HG03460 (cell line): ENCODE measurements around the gene PTPRK.

ENCODE experiments used
- ATAC-seq: cut with Tn5 transposase; IDR thresholded peaks from one replicate; pipeline ENCODE4 v1.9.1; 2021; ENCODE audit not compliant: unreplicated experiment

Gene PTPRK

DNA sequence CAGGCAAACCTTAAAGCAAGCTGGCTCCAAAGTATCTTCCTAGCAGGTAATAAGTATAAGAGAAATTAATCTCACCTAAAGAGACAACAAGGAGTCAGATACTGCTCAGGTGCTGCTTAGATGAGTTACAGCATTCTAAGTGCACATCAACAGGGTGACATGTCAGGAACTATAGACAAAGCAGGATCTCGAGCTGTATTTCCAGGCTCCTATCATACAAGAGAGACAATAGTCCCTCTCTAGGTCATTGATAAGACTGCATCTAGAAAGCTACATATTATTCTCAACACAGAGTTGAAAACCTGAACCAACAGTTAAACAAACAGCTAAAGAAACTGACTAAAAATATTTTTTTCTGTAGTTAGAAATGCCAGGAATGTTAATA lies 3.9 kb downstream of the PTPRK start:
- ATAC-seq, result no peak

DNA sequence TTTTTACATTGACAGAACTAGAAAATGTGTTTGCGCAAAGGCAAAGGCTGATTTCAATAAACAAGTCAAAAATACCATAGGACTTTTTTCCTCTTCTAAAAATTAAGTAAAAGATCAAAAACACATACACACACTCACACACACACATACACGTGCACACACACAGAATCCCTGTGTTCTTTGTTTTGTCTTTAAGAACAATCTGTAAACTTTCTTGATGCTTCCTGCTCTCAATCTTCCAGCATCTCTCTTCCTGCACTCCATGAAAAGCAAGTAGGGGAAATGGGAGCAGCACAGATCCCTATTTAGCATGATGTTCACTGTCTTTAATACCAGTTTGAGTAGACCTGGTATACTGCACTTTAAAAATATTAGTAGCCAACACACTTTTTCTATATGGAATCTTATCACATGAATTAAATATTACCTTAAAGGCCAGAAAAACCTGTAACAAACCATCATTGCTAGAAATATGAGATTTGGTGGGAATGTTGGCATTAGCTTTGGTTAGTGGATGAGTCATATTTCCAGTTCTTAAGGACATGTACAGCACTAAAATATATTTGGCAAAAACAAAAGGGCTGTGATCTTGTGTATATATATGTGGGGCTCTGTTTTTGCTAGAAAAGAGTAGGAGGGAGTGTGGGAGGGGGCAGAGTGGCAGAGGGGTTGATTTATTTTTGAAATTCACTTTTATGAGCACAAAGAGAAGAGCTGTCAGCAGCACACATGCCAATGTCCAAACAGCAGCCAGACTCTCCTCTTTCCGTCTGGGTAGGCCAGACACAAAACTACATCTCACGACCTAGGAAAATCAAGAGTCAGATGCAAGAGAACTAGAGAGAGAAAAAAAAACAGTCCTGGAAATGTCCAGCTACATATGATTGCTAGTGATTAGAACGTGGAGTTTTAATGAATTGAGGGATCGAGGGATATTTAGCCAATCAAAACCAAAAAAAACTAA lies 4.6 kb downstream of the PTPRK start:
- no peak for ATAC-seq

- ATAC-seq, result no peak
These were observed 6.5 kb downstream of the PTPRK start for GRCh38 chr6:128513878-128514277.

- ATAC-seq, result no peak
These were observed 8.1 kb downstream of the PTPRK start for GRCh38 chr6:128512296-128512695.

GRCh38 chr6:128511506-128511905 lies 8.9 kb downstream of the PTPRK start:
- peak; percentile 79 for ATAC-seq

GRCh38 chr6:128509709-128510108 lies 10.7 kb downstream of the PTPRK start:
- ATAC-seq, result no peak

DNA sequence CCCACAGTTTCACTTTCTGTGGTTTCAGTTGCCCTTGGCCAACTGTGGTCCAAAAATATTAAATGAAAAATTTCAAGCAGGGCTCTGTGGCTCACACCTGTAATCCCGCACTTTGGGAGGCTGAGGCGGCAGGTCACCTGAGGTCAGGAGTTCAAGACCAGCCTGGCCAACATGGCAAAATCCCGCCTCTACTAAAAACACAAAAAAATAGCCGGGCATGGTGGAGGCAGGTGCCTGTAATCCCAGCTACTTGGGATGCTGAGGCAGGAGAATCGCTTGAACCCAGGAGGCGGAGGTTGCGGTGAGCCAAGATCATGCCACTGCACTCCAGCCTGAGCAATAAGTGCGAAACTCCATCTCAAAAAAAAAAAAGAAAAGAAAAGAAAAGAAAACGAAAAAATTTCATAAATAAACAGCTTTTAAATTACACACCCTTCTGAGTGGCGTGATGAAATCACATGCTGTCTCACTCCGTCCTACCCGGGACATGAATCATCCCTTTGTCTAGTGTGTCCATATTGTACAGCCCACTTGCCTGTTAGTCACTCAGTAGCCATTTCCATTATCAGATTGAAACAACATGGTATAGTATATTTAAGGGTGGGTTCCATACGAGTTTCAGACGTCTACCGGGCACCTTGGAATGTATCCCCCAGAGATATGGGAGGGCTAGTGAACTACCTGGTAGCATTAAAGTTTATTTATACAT lies 11.7 kb downstream of the PTPRK start:
- no peak for ATAC-seq

GRCh38 chr6:128507337-128508310 lies 12.8 kb downstream of the PTPRK start:
- no peak for ATAC-seq

DNA sequence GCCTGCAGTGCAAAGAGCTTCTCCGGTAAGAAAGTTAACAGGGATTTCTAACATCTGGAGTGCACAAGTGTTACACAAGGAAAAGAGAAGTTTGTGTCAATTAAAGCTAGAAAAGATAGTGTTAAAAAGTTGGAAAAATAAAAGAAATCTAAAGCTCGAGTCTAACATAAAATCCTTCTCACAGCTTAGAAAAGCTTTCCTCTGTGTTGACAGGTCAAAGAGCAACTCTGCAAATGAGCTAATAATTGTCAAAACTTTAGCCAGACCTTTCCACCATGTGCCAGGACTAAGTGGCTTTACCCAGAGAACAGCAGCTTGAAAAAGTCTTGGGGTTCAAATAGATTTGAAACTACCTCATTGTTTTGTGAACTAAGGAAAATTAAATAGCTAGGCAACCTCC lies 14.8 kb downstream of the PTPRK start:
- no peak for ATAC-seq

DNA sequence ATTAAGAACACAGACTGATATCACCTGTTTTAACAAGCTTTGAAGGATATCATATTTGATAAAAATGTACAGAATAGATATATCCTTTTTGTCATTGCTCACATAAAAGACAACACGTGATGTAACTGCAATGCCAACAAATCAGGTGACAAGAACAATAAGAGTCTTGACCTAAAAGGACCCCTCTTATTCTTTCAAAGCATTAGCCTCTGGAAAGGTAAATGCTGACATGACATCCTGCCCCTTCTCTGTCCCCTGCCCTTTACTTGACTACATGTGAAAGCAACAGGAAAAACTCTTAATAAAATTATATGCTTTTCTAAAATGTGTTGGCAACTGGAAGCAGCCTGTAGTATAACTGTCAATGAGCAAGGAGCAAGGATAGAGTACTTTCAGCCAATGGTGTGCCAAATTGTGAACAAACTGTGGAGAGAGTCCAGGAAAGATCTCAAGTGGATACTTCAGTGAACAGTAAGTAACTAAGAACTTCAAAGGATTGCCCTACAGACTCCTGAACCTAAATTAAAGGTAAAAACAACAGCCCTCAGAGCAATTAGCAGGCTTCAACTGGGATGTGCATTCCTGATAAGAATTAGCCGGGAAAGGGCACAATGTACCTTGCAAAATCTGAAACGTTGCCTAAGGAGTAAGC lies 16.3 kb downstream of the PTPRK start:
- no peak for ATAC-seq

- no peak for ATAC-seq
These were observed 19.4 kb downstream of the PTPRK start for GRCh38 chr6:128500749-128501600.

- ATAC-seq, result no peak
These were observed 20.4 kb downstream of the PTPRK start for GRCh38 chr6:128500014-128500413.

DNA sequence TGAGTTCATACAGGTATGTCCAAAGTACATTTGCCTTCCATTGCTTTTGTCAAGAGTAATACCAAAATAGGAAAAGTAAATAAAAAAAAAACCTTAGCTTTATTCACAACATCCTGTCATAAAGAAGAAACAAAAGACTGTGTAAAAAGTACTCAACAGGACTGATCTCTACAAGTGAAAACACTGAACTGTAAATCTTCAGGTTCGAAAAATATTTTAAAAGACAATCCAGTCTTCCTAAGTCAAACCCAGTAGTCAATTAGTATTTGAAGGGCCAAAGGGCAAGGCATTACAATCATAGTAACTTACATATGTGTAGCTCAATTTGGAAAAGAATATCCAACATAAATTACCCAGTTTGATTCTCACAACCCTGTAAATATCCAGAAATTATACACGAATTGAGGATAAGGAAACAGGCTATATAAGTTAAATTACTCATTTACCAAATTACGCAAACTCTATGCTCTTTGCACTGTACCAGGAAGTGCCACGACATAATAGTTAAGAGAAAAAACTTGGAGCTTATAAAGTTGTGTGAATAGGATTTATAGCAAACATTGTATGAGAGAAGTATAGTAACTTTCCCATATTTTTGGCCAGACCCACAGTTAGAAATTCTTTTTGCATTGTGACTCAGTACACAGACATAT lies 21.2 kb downstream of the PTPRK start:
- no peak for ATAC-seq

DNA sequence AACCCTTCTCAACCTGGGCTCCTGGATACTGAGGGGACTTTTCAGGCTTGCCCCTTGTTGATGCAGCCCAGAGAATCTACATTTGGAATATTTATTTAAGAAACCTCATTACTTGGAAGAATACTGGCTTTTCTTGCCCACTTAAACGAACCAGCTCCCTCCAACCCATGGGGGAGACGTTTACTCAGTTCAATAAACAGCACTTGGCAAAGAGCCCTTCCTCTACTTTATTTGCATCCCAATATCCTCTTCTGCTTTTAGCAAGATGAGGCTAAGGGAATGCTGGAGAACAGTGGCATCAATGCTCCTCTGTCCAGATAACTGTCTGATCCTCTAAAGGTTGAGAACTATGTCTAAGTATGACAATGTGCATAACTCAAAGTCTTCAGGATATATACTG lies 22.2 kb downstream of the PTPRK start:
- no peak for ATAC-seq

DNA sequence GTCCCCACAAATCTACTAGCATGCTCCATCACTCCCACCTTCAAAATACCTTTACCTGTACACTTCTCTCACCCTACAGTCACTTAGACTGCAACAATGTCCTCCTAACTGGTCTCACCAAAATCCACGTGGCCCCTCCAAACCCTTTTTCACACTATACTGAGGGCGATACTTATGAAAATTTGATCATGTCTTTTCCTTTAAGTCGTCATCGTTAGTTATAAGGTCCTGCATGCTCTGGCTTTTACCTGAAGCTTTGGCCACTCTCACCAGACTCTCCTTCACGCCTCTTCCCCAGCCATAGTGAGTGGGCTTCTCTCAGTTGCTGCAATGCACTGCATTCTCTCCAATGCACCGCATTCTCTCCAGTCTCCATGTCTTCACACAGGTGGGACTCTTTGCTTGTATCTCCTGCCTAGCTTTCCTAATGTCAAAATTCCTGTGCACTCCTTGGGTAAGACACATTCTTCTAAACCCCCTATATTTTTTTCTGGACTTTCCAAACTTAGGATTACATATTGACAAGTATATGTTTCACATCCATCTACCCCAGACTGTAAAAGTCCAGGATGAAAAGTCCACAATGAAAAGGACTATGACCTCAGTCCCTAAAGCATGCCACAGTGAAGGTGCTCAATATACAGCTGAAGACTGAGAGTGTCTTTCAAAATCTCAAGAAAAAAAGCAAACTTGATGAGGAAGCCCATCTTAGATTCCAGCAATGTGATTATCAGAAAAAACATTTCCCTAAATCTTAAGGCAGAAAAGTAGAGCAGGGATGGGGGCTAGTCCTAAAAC lies 24.7 kb downstream of the PTPRK start:
- ATAC-seq, result no peak

DNA sequence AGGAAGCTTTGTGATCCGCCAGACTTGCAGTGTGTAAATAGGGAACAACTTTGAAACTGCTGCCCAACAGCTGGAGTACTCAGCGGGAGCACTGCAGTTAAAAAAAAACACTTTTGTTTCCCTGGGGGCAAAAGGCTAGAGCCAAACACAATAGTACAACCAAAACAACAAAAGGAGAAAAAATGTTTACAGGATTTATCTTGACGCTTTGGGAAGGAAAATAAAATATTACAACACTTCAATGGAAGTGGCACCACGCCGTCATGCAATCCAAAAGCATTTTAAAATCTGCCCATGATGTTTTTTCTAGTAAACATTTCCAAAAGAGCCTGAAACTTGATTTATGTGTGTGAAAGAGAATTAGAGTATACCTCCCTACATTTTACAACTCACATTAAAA lies 26.0 kb downstream of the PTPRK start:
- no peak for ATAC-seq

- peak; percentile 74 for ATAC-seq
These were observed 26.5 kb downstream of the PTPRK start for GRCh38 chr6:128493877-128494276.

GRCh38 chr6:128492386-128492785 lies 28.0 kb downstream of the PTPRK start:
- no peak for ATAC-seq
